Activated T-helper 1 cell treated with Interleukin-2 at 50 U/mL for 16 hours (primary cell): ENCODE results near the gene ZDHHC3.

Experiments used
- DNase-seq: peaks from one replicate; pipeline ENCODE4 v3.0.0-alpha.2; 2020; ENCODE audit warnings: low read depth

The ZDHHC3 gene, protein sequence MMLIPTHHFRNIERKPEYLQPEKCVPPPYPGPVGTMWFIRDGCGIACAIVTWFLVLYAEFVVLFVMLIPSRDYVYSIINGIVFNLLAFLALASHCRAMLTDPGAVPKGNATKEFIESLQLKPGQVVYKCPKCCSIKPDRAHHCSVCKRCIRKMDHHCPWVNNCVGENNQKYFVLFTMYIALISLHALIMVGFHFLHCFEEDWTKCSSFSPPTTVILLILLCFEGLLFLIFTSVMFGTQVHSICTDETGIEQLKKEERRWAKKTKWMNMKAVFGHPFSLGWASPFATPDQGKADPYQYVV

GRCh38 chr3:44976002-44976815 lies at the start of gene ZDHHC3, which contains the start of gene EXOSC7:
ZDHHC3 (minus strand) TSS chr3:44976174; CDS start chr3:44959436, 16,738 bp downstream.
EXOSC7 (plus strand) TSS chr3:44976244; CDS start chr3:44976278, 34 bp downstream.
- peak; percentile 81 for DNase-seq

DNA sequence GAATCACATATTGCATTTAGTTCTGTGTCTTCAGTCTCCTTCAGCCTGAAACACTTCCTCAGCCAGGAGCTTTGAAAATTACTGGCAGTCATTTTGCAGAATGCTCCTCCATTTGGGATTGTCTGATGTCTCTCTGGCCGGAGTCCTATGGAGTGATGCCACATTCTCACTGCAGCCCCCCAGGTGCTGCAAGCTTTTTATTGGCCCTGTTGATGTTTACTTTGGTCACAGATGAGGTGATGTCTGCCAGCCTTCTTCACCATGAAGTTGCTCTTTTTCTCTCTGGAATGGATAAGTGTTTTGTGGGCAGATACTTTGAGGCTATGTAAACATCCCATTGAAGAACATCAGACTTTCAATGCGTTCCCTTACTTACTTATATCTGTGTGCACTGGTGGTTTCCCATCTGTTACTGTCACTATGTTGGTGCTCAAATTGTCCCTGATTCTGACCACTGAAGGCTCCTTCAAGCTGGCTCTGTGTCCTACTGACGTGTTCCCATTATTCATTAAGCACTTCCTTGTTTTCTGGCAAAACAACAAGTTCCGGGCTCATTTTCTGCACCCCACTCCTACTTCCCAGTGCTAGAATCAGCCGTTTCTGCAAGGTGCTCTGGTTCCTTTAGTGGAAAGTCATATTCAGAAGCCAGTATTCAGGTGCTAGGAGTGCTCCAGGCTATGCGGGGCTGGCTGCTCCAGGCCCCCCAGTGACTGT lies 48.7 kb upstream of the ZDHHC3 start:
- no peak for DNase-seq

DNA sequence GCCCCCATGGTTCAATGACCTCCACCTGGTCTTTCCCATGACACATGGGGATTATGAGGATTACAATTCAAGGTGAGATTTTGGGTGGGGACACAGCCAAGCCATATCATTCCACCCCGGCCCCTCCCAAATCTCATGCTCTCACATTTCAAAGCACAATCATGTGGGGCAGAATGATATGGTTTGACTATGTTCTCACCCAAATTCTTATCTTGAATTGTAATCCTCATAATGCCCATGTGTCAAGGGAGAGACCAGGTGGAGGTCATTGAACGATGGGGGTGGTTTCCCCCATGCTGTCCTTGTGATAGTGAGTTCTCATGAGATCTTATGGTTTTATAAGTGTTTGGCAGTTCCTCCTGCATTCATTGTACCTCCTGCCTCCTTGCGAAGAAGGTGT lies 47.7 kb upstream of the ZDHHC3 start:
- no peak for DNase-seq

DNA sequence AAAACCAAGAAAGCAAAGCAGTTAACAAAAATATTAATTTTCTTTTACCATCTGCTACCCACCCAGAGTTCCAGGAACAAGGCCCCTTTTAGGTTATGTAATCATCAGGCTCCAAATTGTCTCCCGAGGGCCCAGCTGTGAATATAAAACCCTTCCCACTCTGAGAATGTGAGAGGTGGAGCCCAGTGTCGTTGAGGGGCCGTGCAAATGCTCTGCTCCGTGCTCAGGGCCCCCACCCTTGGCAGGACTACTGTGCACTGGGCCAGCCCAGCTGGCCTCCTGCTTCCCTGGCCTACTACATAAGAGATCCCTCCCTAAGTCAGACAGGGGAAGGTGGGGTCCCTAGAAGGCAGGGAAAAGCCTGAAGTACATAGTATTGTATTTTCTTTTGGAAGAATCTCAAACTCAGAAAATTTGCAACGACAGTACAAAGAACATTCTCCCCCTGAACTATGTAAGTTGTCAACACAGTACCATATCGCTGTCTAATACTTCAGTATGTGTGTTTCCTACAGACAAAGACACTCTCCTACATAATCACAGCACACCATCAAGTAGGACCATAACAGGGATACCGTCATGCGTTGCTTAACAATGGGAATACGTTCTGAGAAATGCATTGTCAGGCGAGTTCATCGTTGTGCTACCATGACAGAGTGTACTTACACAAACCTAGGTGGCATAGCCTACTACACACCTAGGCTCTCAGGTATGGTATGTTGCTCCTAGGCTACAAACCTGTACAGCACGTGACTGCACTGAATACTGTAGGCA lies 45.7 kb upstream of the ZDHHC3 start:
- DNase-seq: no peak

GRCh38 chr3:45020534-45020933 lies 44.6 kb upstream of the ZDHHC3 start:
- DNase-seq: no peak

DNA sequence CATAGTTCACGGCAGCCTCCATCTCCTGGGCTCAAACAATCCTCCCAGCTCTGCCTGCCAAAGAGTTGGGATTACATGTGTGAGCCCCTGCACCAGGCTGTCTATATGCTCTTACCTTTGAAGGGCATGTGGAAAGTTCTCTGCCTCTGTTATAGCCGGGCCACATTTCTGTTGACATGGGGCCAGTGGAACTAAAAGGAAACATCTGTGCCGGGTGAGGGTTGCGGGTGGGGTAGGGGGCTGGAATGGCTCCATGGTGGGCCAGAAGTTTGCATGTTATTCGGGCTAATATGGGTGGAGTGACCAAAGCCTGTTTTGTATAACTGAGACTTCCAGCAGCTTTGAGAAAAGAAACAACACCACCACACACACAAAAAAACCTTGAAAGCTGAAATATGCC lies 41.8 kb upstream of the ZDHHC3 start:
- no peak for DNase-seq

DNA sequence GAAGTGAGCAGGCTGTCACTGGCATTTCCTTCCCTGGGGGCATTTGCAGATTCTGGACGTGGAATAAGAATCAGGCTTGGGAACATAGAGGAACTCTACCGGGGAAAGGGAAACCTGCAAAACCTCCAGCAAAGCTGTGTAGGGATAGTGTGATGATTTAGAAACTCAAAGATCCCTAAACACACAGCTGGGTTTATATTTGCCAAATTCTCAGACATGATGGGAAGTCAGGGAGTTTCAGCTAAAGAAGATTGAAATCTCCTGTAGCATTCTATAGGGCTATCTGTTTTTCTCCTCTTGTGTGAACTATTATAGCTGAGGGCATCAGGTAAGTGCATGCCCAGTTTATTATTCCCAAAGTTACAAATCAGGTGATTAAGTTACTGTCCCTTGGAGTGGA lies 40.9 kb upstream of the ZDHHC3 start:
- DNase-seq: no peak

- no peak for DNase-seq
These were observed 36.6 kb upstream of the ZDHHC3 start for GRCh38 chr3:45012577-45012976.

DNA sequence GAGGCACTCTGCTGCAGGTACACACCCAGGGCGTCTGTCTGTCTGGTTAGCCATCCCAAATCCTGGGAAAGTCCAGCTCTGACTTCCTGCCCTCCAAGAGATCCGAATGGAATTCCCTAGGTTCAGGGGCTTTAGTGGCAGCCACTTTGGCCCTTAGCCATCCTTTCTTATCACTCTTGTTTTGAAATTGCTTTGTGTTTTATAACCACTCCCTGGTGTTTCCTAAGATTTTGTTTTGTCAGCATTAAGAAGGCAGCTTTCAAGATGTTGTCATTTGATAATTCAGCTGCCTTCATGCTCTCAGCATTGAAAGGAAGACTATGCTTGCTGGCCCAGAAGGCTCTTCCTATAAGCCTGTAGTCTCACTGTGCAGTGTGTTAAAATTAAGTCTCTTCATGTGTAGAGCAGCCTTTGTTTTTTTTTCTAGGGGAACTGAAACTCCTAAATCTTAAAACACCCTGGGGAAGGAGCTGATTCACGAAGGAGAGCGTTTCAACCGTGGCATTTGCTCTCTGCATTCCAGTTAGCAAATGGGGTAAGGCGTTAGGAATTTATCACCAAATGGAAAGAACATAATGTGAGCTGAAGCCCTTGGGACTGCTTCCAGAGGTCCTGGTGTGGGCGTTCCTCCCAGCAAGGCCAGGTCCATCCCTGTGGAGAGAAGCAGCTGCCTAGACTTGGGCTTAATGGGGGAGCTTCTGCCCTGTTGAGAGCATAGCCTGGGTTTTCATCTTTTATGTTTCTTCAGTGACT lies 36.0 kb upstream of the ZDHHC3 start:
- no peak for DNase-seq

DNA sequence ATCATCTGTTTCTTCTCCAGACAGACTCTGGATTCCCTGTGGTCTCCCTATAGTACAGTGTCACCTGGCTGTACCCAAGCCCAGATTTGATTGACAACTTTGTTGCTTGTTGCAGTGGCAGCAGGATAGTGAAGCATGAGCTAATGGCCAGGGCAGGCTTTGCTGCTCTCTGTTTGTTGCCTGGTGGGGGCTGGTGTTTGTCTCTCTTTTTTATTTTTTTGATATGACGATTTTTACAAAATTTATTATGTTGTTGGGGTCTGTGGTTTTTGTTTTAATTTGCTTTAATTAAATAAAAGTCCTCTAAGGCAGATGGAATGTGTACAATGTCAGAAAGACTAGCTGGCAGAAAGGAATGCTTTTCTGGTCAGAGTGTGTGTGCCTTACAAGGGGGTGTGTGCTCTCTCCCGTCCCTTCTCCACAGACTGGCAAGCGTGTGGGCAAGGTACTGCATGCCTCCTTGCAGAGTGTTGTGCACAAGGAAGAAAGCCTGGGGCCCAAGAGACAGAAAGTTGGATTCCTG lies 34.9 kb upstream of the ZDHHC3 start:
- no peak for DNase-seq

DNA sequence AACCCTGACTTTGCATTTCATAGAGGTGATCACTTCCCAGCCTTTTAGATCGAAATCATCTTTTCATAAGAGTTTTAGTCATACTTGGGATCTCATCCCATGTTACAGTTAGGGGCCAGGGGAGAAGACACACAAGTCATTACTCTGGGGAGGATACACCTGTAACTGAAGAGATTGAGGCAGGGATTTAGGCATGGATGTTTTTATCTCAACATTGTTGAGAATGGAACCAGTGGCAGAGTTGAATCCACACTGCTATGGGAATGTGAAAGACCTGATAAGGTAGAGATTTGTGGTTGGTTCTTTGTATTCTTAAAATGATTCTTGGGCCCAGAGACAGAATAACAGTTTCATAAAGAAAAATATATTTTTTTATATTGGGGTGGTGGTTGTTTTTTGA lies 33.9 kb upstream of the ZDHHC3 start:
- no peak for DNase-seq

DNA sequence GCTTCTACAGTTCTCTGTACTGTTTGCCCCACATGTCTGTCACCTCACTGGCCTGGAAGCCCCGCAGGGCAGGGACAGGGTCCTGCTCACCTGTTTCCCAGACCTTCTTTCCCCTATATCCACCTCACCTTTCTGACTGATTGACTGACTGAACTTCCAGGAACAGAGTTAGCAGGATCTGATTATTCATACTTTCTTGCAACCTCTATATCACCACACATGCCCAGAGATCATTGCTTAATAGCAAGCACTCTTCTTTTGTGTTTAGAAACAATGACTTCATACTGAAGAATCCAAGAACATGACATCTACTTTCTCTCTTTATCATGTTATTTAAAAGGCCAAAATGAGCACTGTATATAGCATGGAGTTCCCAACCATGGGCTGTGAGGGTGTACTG lies 32.1 kb upstream of the ZDHHC3 start:
- DNase-seq: no peak

DNA sequence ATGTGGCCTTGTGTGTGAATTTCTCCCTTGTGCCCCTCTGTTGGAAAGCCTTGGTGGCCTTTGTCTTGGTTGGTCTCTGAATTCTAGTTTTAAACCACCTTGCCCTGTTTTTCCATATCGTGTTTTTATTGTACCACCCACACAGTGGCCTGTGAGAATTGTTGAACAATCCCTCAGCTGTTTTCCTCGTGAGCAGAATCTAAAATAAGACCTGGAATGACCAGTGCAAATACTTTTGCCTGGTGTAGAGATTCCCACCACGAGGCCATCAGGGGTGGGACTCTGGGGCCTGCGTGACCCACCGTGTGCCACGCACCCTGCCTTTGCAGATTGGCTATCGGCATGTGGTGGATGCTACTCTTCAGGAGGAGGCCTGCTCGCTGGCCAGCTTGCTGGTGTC lies 31.1 kb upstream of the ZDHHC3 start:
- DNase-seq: no peak

DNA sequence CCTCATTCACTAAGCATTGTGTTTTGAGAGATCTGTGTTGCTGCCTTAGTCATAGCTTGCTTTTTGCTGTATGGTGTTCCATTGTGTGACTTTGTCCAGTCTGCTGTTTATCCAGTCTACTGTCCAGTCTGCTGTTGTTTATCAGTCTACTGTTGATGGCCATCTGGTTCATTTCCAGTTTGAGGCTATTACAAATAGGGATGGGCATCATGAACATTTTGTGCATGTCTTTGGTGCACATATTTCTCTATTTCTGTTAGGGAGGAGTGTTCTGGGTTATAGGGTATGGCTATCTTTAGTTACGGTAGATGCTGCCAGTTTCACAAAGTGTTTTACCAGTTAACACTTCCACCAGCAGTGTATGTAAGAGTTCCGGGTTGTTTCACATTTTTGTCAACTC lies 27.9 kb upstream of the ZDHHC3 start:
- no peak for DNase-seq

- DNase-seq: no peak
These were observed 27.4 kb upstream of the ZDHHC3 start for GRCh38 chr3:45003406-45003805.

DNA sequence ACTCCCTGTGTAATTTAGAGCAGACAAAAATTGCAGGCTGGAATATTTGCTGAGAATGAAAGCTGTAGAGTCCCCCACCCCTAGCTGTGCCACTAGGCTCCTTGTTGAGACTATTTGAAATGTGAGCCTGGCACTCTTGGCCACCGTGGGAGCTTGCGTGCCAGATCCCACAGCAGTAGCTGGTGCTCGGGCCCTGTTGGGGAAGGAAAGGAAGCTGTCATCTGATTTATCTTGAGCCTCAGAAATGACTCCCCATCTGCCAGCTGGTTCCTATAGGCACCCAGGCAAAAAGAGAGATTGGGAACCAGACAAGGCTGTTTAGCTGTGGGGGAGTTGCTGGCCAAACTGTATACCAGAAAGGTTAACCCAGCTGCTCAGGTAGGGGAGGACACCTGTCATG lies 26.7 kb upstream of the ZDHHC3 start:
- no peak for DNase-seq

DNA sequence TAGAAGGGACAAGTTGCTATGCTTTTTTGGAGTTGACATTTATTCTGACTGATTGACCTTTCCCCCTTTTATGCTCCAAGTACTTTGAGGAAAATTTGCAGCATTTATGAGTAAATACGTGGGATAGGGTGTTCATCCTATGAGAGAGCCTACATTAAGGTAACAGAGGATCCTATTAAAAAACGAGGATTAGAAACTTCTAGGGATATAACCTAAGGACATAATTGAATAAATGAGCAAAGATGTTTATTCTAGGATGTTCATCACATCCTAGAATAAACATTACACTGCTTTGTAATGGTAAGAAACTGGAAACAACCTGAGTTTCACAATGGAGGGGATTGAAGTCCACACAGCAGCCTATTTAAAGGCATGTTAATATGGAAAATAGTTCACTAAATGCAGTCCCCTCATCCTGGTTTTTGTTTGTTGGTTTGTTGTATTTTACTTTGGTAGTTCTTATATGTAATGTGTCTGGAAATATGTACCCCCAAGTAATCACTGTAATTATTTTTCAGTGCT lies 26.2 kb upstream of the ZDHHC3 start:
- no peak for DNase-seq

DNA sequence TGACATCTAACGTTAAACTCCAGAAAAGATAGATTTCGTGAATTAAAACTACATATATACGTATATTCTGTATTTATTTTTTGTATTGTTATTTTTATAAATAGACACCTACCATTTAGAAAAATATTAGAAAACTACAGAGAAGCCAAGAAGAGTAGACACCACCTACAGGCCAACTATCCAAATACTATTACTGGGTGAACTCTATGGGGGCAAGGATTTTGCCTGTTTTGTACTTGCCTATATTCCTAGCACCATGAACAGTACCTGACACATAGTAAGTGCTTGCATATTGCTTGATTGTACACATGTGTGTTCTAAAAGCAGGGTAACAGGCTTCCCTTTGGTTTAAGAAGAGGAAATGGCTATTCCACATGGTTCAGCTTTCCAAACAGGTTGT lies 25.8 kb upstream of the ZDHHC3 start:
- DNase-seq: no peak

DNA sequence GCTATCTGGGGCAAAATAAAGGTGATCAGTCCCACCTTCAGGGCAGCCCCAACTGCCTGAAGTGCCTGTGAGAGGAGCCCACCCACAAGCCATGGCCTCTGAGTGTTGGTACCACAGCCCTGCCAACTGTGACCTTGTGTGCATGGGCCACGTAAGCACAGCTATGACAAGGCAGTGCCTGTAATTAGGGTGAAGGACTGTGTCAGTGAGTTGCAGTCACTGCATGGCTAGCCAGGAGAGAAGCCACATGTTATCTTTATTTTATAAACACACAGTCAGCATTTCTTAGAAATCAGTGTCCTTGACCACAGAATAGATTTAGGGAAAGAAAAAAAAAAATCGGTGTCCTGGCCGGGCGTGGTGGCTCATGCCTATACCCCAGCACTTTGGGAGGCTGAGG lies 24.8 kb upstream of the ZDHHC3 start:
- DNase-seq: no peak

DNA sequence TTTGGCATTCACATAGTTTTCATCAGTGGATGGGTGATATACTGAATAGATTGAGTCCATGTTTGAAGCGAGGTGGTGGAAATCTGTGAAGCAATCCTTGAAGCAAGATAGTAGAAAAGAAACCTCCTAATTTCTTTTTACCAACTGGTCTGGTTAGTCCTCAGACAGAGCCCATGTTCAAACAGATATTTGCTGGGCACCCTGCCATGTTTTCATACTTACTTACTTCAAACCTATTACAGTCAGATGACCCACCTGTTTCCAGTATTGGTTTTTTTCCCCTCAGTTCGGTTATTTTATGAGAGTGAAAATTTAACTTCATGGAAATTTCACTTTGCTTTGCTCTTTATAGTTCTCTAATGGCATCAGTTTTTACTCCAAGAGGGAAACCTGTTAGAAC lies 23.8 kb upstream of the ZDHHC3 start:
- no peak for DNase-seq

GRCh38 chr3:44996556-44996969 lies 20.6 kb upstream of the ZDHHC3 start:
- DNase-seq: no peak
